Measurements from ENCODE around the gene CLSTN2.

CLSTN2 gene

DNA sequence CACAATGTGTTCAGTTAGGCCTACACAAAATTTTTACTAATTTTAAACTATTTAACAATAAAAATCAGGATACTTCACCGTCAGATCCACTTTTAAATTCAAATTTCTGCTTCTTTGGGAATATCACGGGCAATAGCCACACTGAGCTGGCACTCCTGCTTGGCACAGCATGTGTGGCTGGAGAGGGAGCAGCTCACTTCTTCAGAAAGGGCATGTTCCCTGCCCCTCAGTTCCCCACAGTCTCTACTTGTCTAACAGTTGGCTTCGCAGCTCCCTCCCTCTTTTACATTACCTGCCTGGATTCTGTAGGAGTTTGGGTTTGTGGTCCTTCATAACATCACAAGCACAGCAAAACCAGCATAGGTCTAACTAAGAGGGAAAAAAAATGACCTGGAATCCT is 666.9 kb downstream of the CLSTN2 start:
- Histone ChIP-seq H2AFZ (ENCODE audit: low read depth) (no peak overlapping the region), H3K4me2 (no peak overlapping the region), H3K4me3 (IDR thresholded peaks at IDR 0.05; ENCODE audit: insufficient read depth, low read depth, low read length) (no peak overlapping the region), H3K27me3 (ENCODE audit: insufficient read depth, low read depth) (no peaks in the 10 kb centered on the region), H3K4me1 (ENCODE audit: low read depth, poor library complexity, severe bottlenecking) (no peaks in the 10 kb centered on the region), H3K9ac (no peak overlapping the region), H3K79me2 (ENCODE audit: insufficient read depth, low read depth) (no peaks in the 10 kb centered on the region), H4K20me1 (ENCODE audit: insufficient read depth) (no peaks in the 10 kb centered on the region), H3K27ac (no peak overlapping the region), H3K36me3 (ENCODE audit: insufficient read depth) (no peaks in the 10 kb centered on the region)
- TF ChIP-seq, protein P1, sequence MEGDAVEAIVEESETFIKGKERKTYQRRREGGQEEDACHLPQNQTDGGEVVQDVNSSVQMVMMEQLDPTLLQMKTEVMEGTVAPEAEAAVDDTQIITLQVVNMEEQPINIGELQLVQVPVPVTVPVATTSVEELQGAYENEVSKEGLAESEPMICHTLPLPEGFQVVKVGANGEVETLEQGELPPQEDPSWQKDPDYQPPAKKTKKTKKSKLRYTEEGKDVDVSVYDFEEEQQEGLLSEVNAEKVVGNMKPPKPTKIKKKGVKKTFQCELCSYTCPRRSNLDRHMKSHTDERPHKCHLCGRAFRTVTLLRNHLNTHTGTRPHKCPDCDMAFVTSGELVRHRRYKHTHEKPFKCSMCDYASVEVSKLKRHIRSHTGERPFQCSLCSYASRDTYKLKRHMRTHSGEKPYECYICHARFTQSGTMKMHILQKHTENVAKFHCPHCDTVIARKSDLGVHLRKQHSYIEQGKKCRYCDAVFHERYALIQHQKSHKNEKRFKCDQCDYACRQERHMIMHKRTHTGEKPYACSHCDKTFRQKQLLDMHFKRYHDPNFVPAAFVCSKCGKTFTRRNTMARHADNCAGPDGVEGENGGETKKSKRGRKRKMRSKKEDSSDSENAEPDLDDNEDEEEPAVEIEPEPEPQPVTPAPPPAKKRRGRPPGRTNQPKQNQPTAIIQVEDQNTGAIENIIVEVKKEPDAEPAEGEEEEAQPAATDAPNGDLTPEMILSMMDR (conservative IDR thresholded peaks at IDR 0.05; ENCODE audit: low read depth, low read length), result no peak

DNA sequence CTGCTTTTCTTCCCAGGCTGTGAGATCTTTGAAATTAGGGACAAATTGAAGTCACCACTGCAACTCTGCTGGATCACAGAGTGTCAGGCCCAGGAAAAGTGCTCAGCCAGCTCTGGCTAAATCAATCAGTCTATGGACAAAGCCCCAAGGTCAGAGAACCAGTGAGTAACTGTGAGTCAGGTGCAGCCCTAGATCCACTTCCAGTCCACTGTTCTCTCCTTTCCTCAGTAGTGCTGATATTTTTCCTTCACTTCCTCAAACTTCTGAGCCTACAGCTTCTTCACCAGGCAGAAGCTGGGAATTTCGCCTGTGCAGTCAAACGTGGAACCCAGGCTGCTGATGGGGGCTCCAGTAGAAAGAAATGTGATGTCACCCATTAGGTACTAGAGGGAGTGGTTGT is 667.8 kb downstream of the CLSTN2 start:
- Histone ChIP-seq H3K27me3 (ENCODE audit: insufficient read depth, low read depth) (no peaks in the 10 kb centered on the region), H3K4me3 (IDR thresholded peaks at IDR 0.05; ENCODE audit: insufficient read depth, low read depth, low read length) (no peak overlapping the region), H3K4me2 (no peak overlapping the region), H3K4me1 (ENCODE audit: low read depth, poor library complexity, severe bottlenecking) (no peaks in the 10 kb centered on the region), H2AFZ (ENCODE audit: low read depth) (no peak overlapping the region), H3K36me3 (ENCODE audit: insufficient read depth) (no peaks in the 10 kb centered on the region), H3K27ac (no peak overlapping the region), H3K79me2 (ENCODE audit: insufficient read depth, low read depth) (no peaks in the 10 kb centered on the region), H3K9ac (no peak overlapping the region), H4K20me1 (ENCODE audit: insufficient read depth) (no peaks in the 10 kb centered on the region)
- TF ChIP-seq, protein P1 (conservative IDR thresholded peaks at IDR 0.05; ENCODE audit: low read depth, low read length), result no peak

DNA sequence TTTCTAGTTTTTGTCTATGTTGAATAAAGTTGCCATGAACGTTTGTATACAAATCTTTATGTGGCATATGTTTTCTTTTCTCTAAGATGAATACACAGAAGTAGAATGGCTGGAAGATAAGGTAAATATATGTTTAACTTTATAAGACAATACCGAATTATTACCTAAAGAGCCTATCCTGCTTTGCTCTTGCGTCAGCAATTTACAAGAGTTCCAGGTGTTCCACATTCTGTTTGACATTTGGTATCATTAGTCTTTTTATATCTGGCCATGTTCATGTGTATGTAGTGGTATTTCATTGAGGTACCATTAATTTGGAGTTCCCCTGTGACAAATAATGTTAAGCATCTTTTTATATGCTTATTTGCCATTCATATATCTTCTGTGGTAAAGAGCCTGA is 668.8 kb downstream of the CLSTN2 start:
- TF ChIP-seq, protein P1 (conservative IDR thresholded peaks at IDR 0.05; ENCODE audit: low read depth, low read length), result no peak

DNA sequence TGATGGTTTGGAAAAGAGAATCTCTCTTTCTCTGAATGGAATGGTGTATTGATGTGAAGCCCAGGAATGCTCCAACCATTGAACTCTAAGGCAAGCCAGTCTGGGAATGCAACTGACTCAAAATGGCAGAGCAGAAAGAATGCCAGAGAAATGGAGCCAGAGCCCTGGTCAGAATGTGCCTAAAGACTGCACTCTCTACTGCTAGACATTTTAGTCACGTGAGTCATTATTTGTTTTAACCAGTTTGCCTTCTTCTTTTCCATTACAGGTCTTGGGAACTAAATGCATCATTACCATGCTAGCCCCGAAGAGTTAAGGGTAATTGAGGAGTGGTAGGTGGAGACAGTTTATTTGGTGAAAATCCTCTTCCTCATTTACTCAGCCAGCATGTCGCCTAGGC is 675.6 kb downstream of the CLSTN2 start:
- no peaks in the 10 kb centered on the region for H3K4me1 ChIP-seq (ENCODE audit: low read depth, poor library complexity, severe bottlenecking)
- TF ChIP-seq, protein P1 (conservative IDR thresholded peaks at IDR 0.05; ENCODE audit: low read depth, low read length), result no peak
- H4K20me1 ChIP-seq (ENCODE audit: insufficient read depth), result no peaks in the 10 kb centered on the region
- no peaks in the 10 kb centered on the region for H3K79me2 ChIP-seq (ENCODE audit: insufficient read depth, low read depth)
- no peaks in the 10 kb centered on the region for H3K36me3 ChIP-seq (ENCODE audit: insufficient read depth)
- no peak overlapping the region for H3K4me3 ChIP-seq (IDR thresholded peaks at IDR 0.05; ENCODE audit: insufficient read depth, low read depth, low read length)
- no peak overlapping the region for H3K4me2 ChIP-seq
- H2AFZ ChIP-seq (ENCODE audit: low read depth), result no peak overlapping the region
- no peak overlapping the region for H3K9ac ChIP-seq
- H3K27me3 ChIP-seq (ENCODE audit: insufficient read depth, low read depth), result no peaks in the 10 kb centered on the region
- H3K27ac ChIP-seq, result no peak overlapping the region

More for the DNA sequence above, 668.8 kb downstream of the CLSTN2 start:
- Histone ChIP-seq H4K20me1 (ENCODE audit: insufficient read depth) (no peaks in the 10 kb centered on the region), H3K4me2 (no peak overlapping the region), H3K4me3 (IDR thresholded peaks at IDR 0.05; ENCODE audit: insufficient read depth, low read depth, low read length) (no peak overlapping the region), H3K79me2 (ENCODE audit: insufficient read depth, low read depth) (no peaks in the 10 kb centered on the region), H3K9ac (no peak overlapping the region), H3K27me3 (ENCODE audit: insufficient read depth, low read depth) (no peaks in the 10 kb centered on the region), H2AFZ (ENCODE audit: low read depth) (no peak overlapping the region), H3K4me1 (ENCODE audit: low read depth, poor library complexity, severe bottlenecking) (no peaks in the 10 kb centered on the region), H3K36me3 (ENCODE audit: insufficient read depth) (no peaks in the 10 kb centered on the region), H3K27ac (no peak overlapping the region)
